Gastrocnemius medialis (tissue), 4 donors: ENCODE data around the gene LRRC8A.

Source experiments
- CTCF ChIP-seq, 5 experiments: fragments of 450-650 bp in 3 of 5; fragments of 200-600 bp in 2 of 5; sonication (generic) in 2 of 5; IDR thresholded peaks in 4 of 5; conservative IDR thresholded peaks in 1 of 5; 1 replicate in 4 of 5; 2 replicates in 1 of 5; pipeline ENCODE4 v1.5.1; 2016 to 2019; ENCODE audit warnings: antibody characterized with exemption in 5 of 5, mild to moderate bottlenecking in 3 of 5, moderate library complexity in 3 of 5
- POLR2A ChIP-seq, 2 donors: fragments of 450-650 bp; IDR thresholded peaks; one replicate each; pipeline ENCODE4 v1.6.1; 2017; ENCODE audit warnings: antibody characterized with exemption in 2 of 2, mild to moderate bottlenecking in 2 of 2, moderate library complexity in 2 of 2

DNA sequence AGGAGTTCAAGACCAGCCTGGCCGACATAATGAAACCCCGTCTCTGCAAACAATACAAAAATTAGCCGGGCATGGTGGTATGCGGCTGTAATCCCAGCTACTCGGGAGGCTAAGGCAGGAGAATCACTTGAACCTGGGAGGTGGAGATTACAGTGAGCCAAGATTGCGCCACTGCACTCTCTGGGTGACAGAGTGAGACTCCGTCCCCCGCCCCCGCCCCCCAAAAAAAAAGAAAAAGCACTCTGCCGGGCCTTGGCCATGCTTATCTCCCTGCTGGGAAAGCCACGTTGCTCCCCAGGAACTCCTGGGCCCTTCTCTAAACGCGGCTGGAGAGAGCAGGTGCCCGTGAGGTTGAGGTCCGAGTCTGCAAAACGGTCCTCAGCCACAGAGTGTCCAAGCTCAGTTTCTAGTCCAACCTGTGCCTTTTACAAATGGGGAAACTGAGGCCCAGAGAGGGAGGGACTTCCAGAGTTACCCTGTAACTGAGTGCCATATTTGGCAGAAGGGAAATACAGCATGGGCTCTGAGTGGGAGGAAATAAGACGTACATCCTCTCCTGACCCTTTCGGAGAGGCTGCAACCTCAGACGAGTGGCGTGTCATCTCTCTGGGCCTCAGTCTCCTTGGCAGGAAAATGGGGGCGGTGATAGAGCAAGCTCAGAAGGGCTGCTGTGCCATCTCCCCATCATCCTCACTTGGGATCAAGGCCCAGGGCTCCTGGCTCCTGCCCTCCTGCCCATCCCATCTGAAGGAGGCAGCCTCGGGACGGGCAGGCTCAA lies 32.3 kb downstream of the LRRC8A start:
- TF ChIP-seq CTCF (IDR thresholded peaks at IDR 0.05 in 4 of 5, conservative IDR thresholded peaks at IDR 0.05 in 1 of 5) (no peak), POLR2A (IDR thresholded peaks at IDR 0.05) (no peak)
